ENCODE results near the gene LARGE1.

LARGE1 gene

DNA sequence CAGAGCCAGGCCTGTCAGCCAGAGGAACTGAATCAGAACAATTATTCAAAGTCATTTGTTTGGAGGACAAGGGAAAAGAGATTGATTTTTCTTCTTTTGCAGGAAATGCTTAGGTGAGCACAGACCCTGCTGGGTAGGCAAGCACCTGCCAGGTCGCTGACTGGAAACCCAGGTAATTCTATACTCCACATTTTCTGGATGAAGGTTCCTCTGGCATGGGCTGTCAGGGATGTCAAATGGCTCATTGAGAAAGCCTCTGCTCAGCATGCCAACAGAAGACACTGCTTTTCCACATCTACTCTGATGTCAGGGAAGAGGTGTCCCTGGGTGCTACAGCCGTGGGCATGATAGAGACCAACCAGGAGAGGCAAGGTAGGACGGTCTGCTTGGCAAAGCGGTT, 695.4 kb downstream of the LARGE1 start:
- TF ChIP-seq, protein P1, sequence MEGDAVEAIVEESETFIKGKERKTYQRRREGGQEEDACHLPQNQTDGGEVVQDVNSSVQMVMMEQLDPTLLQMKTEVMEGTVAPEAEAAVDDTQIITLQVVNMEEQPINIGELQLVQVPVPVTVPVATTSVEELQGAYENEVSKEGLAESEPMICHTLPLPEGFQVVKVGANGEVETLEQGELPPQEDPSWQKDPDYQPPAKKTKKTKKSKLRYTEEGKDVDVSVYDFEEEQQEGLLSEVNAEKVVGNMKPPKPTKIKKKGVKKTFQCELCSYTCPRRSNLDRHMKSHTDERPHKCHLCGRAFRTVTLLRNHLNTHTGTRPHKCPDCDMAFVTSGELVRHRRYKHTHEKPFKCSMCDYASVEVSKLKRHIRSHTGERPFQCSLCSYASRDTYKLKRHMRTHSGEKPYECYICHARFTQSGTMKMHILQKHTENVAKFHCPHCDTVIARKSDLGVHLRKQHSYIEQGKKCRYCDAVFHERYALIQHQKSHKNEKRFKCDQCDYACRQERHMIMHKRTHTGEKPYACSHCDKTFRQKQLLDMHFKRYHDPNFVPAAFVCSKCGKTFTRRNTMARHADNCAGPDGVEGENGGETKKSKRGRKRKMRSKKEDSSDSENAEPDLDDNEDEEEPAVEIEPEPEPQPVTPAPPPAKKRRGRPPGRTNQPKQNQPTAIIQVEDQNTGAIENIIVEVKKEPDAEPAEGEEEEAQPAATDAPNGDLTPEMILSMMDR (IDR thresholded peaks at IDR 0.05; ENCODE audit: low read depth, low read length): no peak
- H3K4me3 ChIP-seq (ENCODE audit: low read depth, low read length): no peak overlapping the region
- no peak for DNase-seq (ENCODE audit: low read depth, low spot score)
- in situ Hi-C loops (cut with HindIII; ENCODE audit: low sequenced_read_pairs): no loop called here

Data from astrocyte of the spinal cord (primary cell).